CD4-positive, alpha-beta T cell treated with Interleukin-4 for 4 hours (primary cell): ENCODE measurements around the gene DOLPP1.

ENCODE experiments used
- DNase-seq: peaks from one replicate; pipeline ENCODE4 v3.0.0-alpha.2; 2020

DOLPP1 gene

DNA sequence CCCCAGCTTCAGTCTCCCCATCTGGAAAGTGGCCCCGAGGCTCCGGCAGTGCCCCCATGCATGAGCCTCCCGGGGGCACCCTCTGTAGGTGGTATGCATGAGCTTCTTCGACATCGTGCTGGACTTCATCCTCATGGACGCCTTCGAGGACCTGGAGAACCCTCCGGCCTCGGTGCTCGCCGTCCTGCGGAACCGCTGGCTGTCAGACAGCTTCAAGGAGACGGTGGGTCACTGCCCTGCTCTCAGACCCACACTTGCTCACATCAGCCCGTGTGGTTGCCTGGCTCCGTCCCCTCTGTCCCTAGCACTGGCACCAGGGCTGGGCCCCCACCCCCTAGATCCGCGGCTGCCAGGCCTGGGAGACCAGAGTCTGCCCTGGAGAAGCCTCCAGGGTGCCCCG is 12.8 kb upstream of the DOLPP1 start:
- DNase-seq: no peak

DNA sequence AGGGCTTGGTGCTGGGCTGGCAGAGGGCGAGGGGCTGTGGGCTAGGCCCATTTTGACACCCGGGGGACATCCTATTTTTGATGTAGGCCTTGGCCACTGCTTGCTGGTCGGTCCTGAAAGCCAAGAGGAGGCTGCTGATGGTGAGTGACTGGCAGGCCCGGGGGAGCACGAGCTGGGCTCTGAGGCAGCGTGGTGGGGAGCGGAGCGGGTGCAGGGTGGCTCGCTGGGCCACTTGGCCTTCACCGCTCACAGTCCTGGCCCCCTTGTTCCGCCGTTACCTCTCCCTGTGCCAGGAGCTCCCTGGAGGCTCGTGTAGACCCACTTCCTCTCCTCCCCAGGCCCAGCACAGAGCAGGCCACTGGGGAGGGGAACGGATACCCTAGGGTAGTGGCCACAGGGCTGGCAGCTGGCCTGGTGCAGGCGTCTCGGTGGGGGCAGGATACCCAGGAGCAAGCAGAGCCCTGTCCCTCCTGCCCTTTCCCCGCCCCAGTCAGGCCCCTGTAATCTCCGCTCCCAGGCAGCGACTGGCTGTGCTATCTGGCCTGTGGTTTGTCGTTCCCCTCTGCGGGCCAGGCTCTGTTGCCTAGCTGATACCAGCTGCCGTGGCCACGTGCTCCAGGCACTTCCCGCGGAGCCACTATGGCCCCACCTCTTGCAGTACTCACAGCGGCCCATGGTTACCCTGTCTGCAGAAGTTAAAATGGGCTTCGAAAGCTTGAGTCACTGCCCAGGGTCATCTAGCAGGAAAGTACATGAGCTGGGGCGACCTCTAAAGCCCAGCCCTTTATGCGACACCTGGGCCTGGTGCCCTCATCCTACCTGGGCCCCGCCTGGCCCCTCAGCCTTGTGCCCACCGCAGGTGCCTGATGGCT is 11.7 kb upstream of the DOLPP1 start:
- DNase-seq: peak; percentile 58

DNA sequence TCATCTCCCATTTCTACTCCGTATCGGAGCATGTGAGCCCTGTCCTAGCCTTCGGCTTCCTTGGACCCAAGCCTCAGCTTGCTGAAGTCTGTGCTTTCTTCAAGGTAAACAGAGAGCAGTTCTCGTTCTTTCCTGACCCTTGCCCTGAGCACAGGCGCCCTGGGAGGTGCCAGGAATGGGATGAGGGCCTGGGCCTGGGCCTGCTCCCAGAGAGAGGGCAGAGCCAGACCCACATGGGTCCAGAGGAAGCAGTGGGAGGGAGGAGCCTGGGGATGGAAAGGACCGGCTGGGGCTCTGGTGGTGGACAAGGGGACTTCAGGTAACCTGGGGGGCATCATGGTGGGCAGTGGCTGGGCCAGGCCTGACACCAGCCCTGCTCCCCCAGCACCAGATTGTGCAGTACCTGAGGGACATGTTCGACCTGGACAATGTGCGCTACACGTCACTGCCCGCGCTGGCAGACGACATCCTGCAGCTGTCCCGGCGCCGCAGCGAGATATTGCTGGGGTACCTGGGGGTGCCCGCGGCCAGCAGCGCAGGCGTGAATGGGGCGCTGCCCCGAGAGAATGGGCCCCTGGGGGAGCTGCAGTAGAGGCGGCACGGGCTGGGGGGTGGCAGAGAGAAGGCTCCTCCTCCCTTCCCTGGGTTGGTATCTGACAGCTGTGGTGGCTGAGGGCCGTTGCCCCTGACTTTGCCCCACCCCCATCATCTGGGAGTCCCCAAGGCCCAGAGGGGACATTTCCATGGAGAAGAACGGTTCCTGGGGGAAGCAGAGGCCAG is 10.9 kb upstream of the DOLPP1 start:
- no peak for DNase-seq

DNA sequence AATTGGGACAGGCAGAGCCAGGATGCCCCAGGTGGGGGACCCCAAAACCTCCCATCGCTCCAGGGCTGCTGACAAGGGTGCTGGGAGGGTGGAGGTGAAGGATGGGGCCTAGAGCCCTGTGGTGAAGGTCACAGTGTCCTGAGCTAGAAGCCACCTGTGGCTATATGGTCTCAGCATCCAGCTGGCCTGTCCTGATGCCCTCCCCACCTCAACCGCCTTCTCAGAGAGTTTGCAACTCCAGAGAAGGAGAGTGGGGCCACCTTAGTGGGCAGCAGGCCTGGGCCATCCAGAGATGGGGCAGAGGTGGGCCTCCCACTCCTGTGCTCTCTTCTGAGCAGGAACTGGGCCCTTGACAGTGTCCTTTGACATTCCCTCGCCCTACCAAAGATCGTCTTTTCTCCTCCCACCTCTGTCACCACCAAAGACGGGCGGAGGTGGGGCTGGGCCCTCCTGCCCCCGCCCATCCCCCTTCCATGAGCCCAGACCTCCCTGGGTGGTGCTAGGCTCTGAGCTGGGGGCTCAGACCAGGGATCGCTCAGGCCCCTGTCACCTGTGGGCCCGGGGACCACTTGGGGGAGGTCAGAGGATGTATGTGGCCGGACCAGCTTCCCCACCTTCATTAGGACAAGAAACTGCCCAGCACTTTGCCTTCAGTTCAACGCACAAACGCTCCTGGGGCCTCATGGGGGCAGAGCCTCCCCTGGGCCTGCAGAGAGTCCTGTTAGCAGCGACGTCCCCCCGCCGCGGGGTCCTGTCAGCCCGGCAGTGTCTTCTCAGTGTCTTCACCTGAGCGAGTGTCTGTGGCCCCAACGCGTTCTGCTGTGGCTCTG is 10.0 kb upstream of the DOLPP1 start:
- DNase-seq: no peak

DNA sequence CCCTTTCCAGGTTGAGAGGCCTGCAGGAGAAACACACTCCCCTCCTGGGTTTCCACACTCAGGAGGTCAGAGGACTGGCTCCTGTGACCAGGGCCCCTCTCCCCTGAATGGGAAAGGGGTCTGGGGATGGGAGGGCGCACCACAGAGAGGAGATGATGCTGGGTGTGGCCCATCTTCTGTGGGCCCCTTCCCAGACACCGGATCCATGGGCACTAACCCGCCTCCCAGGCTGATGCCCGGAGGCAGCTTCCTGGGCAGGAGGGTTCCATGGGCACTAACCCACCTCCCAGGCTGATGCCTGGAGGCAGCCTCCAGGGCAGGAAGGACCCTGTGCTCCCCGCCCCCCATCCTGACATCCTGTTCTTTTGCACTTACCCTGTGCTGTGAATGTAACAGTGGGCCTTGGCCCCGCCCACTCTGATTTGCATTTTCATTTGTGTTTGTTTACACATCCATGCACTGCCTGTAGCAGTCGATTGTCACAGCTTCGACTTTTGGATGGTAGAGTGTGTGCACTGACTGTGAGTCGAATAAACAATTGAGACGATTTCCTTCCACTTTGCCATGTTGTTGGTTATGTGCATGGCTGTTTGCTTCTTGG is 9.3 kb upstream of the DOLPP1 start:
- peak; percentile 13 for DNase-seq

DNA sequence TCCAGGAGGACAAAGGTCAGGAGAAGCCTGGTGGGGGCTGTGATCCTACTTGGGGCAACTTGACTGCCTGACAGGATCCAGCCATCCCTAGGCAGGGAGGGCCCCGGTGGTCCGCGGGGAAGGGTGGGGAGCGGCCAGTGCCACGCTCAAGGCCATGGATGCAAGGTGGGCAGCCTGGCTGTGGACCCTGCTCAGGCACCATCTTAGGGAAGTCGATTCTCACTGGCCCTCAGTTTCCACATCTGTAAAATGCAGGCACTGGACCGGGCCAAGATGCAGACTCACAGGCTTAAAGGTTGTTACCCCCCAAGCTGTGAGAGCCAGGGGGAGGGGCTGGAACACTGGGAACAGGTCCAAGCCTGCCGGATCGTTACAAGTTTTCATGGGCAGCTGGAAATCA is 8.7 kb upstream of the DOLPP1 start:
- DNase-seq: no peak

DNA sequence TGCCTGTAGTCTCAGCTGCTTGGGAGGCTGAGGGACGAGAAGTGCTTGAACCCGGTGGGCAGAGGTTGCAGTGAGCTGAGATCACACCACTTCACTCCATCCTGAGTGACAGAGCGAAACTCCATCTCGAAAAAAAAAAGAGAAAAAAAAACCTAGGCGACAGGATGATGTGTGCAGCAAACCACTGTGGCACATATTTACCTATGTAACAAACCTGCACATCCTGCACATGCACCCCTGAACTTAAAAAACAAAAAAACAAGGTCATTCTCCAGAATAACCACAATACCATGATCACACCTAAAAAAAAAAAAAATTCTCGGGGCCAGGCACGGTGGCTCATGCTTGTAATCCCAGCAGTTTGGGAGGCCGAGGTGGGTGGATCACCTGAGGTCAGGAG is 7.5 kb upstream of the DOLPP1 start:
- peak; percentile 48 for DNase-seq

DNA sequence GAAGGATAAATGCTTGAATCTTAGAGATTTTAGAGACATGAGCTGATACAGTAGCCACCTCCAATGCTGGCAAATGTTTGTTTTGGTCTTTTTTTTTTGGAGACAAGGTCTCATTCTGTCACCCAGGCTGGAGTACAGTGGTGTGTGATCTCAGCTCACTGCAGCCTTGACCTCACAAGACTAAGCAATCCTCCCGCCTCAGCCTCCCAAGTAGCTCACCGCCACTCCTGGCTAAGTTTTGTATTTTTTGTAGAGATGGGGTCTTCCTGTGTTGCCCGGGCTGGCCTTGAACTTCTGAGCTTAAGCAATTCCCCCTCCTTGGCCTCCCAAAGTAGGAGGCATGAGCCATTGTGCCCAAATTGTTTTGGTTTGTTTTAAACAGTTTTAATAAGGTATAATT is 6.8 kb upstream of the DOLPP1 start:
- no peak for DNase-seq

DNA sequence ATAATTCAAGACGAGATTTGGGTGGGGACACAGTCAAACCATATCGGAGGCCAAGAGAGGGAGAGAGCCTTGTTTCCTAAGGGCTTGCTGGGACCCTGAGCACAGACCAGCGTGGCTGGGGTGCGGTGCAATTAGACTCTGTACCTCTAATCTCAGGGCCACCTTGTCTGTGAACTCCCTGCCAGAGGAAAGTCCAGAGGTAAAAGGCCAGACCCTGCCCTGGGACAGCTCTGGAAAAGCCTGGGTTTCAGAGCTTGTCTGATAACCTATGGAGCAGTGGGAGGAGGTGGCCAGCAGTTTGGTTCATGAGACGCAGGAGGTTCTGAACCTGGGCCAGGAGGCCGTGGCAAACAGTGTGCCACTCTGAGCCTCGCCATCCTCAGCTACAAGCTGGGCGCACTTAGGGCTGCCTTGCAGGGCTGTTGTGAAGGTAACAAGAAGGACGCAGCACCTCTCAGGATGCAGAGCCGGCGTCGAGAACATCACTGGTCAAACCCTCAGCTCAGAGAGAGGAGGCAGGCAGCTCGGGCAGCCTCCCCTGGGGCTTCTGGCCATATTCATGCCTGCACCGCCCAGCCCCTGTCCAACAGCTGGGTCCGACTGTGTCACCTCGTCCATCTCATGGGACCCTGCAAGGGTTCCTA is 4.8 kb upstream of the DOLPP1 start:
- no peak for DNase-seq

DNA sequence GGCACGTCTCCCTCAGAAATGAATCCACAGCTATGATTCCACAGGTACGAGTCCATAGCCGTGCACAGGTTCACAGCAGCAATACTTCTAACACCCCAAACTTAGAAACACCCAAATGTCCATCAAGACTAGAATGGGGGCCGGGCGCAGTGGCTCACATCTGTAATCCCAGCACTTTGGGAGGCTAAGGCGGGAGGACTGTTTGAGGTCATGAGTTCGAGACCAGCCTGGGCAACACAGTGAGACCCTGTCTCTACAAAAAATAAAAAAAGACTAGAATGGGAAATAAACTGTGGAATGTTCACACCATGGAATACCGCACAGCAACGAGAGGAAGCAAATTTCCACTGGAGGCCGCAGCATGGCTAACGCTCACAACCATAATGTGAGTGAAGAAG is 4.3 kb upstream of the DOLPP1 start:
- DNase-seq: no peak

DNA sequence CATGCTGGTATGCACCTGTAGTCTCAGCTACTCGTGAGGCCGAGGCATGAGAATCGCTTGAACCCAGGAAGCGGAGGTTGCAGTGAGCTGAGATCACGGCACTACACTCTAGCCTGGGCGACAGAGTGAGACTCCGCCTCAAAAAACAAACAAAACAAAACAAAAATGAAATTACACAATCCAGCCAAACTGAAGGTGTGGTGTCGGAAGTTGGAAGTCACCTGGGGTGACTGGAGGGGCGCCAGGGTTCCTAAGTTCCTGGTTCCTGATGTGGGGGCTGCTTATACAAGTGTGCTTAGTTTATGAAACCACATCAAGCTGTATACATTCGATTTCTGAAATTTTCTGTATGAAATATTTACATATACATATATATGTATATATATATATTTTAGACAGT is 3.7 kb upstream of the DOLPP1 start:
- no peak for DNase-seq

DNA sequence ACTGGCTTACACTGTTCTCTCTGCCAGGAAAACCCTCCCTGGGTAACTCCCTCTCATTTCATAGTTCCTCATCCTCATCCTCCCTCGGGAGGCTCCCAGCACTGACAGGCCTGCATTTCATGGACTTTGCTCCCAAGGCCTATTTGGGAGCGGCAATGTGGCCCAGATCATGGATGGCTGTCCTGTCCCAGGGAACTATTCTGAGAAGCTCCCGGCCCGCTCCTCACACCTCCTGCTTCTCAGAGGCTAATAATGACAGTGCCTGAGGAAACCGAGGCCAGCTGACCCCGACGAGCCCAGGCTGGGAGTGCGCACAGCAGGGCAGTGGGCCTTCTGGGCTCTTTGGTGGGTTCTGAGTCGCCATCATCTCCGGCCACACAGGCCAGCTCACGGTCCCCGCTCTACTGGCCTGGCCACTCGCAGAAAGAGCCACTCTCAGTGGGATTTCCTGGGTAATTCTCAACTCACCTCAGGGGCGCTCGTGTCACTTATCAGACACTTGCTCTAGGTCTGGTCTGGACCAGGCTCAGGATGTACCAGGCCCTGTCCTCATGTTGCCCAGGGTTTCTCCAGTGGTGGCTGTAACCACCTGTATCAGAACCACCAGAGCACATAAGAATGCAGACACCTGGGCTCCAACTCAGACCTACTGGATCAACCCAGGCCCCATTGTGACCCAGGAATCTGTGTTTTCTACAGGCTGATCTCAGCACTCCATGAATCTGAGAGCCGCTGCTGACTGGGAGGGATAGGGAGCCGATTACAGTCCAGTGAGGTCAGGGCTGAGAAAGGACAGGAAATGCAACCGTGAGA is 2.0 kb upstream of the DOLPP1 start:
- no peak for DNase-seq

DNA sequence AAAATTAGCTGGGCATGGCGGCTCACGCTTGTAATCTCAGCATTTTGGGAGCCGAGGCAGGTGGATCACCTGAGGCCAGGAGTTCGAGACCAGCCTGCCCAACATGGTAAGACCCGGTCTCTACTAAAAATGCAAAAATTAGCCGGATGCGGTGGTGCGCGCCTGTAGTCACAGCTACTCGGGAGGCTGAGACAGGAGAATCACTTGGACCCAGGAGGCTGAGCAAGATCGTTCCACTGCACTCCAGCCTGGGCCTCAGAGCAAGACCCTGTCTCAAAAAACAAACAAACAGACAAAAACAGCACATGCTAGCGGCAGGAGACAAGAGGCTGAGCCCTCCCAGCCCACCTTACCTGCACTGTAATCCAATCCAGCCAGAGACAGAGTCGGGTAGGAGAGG is 1.1 kb upstream of the DOLPP1 start:
- DNase-seq: no peak

DNA sequence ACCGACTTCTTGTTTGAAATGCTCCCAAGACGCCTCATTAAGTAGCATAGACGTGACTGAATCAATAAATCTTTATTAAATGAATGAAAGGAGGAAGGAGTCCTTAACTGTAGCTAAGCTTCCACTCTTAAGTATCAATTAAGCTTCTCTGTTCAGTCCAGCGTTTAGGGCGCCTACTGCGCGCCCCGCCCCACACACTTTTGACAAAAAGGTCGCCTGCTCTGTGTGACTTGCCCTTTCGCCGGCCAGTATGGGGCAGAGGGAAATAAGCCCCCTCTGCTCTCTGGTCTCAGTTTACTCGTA is 662 bp upstream of the DOLPP1 start:
- DNase-seq: no peak

DNA sequence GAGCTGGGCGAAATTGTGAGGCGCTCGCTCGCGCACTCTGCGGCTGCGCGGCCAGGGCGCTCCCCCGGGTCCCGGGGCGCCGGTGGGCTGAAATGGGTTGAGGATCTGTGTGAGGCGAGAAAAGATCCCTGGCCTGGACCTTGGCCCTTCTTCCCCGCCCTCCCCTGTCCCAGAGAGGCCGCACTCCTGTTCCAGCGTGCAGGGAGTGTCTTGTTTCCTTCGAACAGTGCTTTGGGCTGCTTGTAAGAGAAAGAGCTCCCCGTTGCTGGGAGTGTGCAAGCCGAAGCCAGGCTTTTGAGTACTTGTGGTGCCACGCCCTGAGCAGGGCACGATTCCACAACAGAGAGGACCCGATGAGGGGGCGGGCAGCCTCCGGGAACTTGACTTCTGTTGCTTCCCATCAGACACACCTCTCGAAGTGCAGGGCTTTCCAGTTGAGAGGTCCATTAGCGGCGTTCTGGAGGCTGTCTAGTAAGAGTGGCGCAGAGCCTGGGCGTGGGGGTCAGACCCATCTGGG is 535 bp downstream of the DOLPP1 start:
- no peak for DNase-seq

DNA sequence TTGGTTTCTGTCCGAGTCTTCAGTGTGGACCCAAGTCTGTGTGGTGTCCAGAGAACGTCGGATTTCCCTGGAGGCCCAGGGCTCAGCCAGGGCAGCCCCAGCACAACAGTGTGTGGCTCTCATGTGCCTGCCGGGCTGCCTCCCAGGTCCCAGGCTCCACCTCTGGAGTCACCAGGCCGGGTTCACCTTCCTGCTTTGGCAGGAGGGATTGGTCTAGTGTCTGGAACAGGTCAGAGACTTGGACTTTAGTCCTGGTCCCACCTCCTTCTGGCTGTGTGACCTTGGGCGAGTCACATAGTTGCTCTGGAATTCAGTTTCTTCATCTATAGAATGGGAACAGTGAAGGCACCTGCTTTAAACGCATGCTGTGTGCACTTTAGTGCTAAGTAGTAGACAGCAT is 3.2 kb downstream of the DOLPP1 start:
- no peak for DNase-seq

DNA sequence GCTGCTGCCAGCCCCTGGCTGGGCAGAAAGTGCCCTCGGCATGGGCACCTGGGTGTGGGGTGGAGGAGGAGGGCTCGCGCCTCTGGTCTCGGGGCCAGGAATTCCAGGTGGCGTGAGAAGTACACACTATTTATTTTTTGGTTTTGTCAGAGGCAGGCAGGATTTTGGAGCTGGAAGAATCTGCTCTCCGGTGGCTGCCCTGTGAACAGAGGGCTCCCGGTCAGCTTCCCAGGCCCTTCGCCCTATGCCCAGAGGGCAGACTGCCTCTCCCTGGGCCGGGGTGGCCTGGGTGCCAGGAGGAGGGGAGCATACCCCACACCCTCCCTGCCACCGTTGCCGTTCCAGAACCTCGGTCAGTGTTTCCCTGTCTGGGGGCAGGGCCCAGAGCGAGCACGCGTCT is 8.3 kb downstream of the DOLPP1 start:
- DNase-seq: no peak

DNA sequence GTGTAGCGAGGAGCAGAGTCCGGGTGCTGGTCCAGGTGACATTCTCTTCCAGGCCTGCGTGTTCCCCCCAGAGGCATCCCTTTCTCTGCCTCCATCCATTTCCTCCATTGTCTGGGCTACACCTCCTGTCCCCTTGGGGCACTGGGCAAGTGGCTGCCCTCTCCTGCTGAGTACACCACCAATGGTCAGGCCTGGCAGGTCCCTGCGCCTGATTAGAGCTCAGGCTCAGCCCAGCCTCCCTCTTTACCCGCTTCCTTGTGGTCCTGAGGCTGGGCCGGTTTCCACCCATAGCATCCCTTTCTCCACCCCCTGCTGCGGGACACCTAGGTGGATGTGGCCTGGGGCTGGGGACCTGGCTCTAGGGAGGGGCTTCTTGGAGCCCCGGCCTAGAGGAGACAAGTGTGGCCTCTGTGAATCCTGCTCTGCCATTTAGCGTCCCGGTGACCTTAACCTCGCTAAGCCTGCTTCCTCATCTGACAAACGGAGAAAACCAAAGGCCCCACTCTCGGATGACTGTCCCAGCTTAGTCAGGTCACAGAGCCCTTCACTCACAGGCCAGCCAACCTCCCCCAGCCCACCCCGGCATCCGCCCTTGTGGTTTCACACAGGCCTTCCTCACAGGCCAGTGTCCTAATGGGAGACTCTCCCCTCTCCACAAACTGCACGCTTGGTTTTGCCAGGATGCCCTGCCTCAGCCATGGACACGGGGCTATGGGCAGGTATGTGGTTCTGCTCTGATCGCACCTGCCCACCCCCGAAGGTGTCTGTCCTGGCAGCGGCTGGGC is 12.9 kb downstream of the DOLPP1 start:
- DNase-seq: no peak

DNA sequence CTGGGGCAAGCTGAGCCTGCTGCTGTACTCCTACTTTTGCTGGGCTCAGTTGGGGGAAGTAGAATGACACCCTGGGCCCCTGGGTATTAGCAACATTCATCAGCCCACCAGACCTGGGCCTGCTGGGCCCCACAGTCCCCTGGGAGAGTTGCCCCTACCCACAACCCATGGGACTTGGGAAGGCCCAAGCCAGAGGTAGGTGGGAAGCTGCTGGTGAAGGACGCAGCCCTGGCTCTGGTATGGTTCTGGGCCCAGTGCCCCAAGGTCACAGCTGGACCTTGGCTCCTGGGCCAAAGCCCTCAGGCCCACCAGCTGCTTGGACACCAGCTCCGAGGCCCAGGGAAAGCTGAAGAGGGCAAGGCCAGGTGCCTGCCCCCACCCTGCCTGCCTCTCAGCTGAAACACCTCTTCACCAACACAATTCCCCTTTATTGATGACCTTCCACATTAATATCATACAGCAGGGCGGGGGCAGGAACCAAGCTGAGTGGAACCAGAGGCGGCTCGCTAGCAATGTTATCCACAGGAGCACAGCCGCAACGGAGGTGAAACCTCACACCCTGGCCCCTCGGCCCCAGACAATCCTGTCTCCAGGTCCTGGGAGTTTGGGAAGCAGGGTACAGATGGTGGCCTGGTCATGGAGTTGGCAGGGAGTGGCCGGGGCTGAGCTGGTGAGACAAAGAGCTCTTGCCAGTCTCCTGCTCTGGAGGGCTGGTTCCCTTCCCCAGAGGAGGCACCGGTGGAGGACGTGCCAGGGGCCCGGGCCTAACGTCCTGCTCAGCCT is 13.7 kb downstream of the DOLPP1 start:
- DNase-seq: no peak

DNA sequence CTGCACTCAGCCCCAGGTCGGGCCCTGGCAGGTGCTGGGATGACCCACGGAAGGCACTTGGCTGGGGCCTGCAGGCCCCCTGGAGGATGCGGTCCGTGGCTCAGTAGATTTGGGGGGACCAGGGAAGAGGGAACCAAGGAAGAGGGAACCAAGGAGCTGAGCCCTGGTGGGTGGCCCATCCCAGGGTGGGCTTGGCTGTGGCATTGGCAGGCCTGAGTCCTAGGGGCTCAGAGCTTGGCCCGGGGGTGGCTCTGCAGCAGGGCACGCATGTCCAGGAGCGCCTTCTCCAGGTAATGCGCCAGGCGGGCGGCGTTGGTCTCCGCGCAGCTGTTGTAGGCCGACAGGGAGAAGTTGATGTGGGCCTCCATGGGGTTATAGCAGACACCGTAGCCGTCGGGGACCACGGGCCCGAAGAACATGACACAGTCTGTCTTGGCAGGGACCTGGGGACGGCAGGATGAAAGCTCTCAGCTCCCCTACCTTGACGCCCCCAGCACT is 14.3 kb downstream of the DOLPP1 start:
- no peak for DNase-seq
